Epithelial cell of prostate (primary cell): Measurements from ENCODE around the gene HAAO.

Experiments used
- DNase-seq: peaks from one replicate; pipeline ENCODE4 v3.0.0-alpha.2; 2011; ENCODE audit warnings: low read depth, low spot score
- H3K27ac ChIP-seq: fragments of 450-650 bp; 2 replicates; pipeline ENCODE4 v1.5.1; 2017; ENCODE audit warnings: mild to moderate bottlenecking

The HAAO gene

DNA sequence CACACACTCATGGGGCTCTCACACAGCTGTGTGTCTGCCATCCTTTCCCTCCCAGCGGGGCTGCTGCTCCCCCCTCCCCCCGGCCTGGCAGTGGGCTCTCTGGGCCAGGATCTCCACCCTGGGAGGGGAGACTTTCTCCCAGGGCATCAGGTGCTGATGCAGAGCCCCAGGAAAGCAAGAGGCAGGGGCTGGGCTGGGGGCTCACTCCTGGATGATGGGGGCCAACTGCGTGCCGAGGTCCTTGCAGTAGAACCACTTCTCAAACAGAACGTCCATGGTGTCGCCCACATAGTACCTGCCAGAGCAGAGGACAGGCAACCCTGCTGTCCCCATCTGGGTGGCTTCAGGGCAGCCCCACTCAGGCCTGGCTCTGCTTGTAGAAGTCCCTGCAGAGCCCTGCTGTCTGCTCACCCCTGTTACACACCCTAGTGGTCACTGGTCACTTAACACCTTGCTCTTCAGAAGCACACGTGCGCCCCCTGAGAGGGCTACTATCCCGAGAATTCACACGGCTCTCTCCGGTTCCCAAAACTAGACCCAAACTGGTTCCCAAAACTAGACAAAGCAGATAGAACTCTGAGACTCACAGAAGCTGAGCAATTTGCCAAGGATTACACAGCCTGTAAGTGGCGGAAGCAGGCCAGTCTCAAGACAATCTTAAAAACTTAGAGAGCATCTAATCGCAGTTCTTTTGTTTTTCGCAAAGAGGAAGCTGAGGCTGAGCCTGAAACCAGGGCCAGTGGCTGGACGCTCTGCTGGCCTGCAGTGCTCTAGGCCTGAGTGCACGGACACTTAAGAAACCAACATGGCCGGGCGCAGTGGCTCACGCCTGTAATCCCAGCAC, 21.9 kb downstream of the HAAO start:
- H3K27ac ChIP-seq = no peak overlapping the region
- no peak for DNase-seq

DNA sequence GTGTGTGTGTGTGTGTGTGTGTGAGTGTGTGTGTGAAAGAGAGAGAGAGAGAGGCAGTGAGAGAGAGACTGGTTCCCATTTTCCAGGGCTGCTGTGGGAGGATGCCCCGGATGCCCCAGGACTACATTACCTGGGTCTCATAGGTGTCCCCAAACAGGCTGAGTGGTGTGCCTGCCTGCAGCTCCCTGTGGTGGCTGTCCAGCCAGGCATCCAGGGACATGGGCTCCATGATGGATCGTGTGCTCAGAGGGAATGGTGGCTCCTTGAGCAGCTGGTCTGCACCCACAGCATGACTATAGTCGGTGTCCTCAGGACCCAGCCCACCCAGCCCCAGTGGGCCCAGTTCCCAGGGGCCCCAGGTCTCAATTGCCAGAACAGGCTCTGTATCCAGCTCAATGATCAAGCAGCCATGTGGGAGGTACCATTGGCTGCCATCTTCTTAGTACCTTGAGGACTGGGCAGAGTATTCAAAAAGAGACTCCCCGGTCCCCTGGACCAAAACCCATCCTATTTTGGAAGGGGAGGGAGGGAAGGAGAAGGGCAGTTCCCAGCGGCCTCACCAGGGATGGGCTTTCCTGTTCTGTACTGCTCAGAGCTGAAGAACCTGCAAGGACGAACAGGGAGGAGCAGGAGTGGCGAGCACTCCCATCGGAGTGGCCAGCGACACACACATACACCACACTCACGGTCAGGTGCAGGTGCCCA, 22.6 kb downstream of the HAAO start:
- no peak overlapping the region for H3K27ac ChIP-seq

DNA sequence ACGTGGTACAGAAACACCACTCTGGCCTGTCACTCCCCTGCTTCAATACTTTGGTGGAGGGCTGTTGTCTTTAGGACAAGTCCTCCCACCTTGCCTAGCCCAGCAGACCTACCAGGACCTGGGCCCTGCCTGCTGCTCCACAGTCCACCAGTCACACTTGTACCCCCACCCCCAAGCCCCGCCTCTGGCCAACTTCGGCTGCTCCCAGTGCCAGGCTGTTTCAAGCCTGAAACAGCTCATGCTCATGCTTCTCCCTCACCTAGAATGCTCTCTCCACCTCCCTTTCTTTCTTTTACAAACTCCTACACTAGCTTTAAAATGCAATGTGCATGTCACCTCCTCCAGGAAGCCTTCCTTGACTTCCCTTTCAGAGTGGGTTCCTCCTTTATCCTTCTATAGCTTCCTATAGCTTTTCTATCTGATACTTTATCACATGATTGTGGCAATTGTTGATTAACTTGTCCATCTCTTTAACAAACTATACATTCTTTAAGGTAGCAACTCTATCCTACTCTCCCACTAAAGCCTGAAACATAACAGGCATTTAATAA, 23.6 kb downstream of the HAAO start:
- no peak for DNase-seq
- H3K27ac ChIP-seq = no peak overlapping the region

More for the DNA sequence above, 22.6 kb downstream of the HAAO start:
- DNase-seq = no peak

DNA sequence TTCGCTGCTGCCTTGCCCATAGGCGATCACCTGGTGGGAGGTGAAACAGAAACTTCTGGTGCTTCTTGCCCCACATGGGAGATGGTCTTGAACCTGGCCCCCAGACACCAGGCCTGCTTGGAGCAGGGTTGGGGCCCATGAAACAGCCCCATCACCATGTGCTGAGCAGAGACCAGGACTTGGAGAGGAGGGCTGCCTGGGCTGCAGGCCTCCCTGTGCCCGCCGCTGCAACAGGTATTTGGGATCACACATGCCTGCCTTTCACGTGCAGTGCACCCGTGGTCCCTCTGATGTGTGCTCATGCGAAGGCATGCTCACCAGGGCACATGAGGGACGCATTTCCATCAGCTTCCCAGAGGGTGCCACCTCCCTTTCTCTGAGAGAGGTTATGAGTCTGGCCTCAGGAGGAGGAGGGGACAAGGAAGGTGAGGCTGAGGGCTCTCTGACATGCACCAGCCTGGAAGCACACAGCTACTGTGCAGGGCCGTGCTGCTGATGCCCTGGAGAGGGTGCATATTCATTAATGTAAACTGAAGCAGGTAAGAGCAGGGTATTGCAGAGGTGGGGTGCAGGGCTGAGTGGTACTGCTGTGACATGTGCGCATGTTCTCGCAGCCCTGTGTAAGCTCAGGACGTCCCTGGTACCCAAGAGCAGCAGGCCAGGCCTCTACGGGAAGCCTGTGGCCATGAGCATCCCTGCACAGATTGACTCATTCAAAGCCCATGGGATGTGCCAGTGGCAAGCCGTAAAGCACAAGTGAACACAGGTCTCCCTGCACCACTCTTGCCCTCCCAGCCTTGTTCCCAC, 24.3 kb downstream of the HAAO start:
- no peak overlapping the region for H3K27ac ChIP-seq
- DNase-seq = no peak

DNA sequence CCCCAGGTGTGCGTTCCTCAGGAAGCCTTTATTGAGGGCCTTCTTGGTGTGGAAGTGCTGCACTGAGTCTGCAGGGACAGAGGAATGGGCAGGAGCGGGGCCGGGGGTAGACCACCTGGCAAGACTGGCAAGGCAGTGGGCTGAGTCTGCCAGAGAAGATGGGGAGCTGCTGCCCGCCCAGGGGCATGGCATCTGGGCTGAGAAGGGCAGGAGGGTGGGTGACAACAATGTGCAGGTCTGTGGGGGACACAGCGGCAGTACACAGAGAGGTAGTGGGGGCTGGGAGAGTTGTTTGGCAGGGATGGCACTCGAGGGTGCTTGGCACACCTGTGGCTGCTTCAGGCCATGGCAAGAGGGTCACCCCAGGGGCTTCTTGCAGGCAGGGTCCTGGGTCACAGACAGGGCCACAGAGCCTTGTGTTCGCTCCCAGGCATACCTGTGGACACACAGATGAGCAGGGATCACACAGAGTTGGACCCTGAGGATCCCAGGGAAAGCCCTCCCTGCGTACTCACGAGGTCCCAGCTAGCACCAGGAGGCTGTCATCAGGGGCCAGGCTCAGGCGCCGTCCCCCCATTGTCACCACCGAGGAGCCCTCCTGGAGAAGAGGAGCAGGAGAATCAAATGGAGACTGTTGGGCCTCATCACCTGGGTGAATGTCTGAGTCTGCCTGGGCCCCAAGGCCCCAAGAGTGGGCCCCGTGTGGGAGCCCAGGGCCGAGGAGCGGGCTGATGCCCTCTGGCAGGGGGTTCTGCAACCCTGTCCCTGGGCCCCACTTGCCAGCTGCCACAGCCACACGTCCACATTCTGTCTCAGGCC, 25.1 kb downstream of the HAAO start:
- no peak for DNase-seq
- no peak overlapping the region for H3K27ac ChIP-seq

DNA sequence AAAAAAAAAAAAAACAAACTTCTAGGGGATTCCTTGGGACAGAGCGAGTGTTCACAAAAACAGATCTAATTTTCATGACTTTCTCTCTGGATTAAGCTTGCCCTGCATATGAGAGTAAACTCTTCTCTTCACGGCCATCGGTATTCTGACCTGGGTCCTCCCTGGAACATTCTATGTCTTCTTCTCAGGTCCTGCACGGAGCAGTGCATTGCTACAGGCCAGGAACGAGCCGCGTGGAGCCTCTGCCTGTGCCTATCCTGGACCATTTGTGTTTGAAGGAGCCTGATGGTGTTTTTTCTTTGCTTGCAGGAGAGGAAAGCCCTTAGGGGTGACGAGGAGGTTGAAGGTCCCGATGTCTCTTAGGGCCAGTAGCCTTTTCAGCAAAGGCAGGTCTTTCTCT, 26.7 kb downstream of the HAAO start:
- no peak overlapping the region for H3K27ac ChIP-seq
- no peak for DNase-seq

DNA sequence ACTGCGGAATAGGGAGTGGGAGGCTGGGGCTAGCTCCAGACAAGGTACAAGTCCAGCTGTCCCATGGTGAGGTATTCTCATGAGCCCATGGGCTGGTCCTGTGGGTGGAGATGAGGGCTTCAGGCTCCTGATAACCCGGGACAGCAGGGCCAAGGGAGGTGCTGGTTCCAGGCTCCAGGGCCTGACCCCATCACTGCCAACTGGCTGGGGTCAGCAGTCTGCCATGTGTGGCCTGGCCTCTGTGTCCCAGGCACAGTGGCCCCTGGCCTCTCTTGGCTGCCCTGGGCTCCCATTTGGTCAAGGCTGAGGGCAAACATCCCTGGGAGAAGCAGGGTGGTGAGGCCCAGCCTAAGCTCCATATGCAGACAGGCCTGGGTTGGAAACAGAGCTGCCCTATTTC, 27.5 kb downstream of the HAAO start:
- no peak for DNase-seq
- no peak overlapping the region for H3K27ac ChIP-seq

DNA sequence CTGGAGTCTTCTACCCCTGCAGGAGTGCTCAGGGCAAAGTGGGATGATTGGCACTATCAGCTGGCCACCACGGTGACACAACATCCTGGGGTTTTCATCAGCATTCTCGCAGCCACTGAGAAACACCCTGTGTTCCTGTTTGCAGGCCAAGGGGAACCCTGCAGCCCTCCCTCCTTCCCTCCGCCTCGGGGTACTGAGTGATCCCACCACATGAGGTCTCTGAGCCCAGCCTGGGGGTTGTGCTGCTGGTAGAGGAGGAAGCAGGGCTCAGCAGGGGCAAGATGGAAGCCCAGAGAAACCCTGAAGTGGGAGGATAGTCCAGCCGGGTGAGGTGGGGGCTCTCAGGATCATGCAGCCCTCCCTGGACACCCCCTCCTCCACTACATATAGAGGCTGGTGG, 28.3 kb downstream of the HAAO start, which contains the start of gene OXER1:
Gene OXER1 (minus strand): TSS at position 40 of the 400 bp plus-strand sequence. CDS start 73 bp downstream, outside the sequence.
- DNase-seq = no peak
- no peak within 1 kb of the TSS for H3K27ac ChIP-seq

DNA sequence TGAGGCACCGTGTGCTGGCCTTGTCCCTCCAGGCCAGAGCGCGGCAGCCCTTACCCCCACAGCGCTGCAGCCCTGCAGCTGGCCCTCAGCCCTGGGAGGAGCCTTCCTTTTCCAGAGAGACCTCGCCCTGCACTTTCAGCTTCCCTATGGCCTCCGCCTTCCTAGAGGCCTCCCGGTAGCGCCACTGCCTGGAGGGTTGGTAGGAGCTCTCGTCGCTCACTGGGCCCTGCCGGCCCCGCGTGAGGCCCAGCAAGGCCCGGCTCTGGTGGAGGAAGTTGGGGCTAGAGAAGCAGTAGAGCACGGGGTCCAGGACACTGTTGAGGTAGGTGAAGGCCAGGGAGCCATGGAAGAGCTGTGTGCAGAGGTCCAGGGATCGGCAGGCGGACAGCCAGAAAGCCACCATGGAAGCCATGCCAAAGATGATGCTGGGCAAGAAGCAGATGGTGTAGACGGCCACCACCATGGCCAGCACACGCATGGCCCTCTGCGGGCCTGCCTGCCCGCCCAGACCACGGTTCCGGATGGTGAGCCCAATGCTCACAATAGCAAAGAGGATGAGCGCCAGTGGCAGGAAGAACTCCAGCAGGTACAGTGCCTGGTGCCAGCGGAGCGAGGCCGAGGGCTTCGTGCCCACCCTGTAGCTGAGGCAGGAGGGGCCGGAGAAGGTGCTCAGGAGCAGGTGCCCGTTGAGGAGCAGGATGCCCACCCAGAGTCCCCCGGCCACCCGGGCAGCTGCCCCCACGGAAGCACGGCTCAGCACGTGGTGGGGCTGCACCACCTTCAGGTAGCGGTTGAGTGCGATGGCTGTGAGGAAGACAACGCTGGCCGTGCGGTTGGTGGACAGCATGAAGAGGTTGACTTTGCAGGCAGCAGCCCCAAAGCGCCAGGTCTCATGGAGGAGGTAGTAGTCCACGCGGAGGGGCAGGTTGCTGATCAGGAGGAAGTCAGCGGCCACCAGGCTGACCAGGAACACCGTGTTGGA, 29.3 kb downstream of the HAAO start:
- no peak for DNase-seq
- no peak overlapping the region for H3K27ac ChIP-seq

DNA sequence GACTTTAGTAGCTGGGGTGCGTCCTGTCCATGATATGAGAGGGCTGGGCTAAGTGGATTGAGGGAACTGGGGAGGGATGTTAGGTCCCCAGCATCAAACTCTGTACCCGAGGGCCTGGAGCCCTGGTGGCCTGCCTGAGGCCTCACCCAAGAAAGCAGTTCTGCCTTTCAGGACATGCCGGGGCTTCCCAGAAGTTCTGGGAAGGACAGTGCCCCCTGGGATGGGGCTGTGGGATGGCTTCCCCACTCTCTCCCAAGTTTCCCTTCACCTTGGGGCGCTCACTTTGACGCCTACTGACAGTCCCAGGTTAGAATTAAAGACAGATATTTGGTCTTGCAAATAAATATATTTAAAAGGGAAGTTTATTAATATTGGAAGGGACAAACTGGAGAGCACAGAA, 30.2 kb downstream of the HAAO start:
- no peak overlapping the region for H3K27ac ChIP-seq
- DNase-seq = no peak

DNA sequence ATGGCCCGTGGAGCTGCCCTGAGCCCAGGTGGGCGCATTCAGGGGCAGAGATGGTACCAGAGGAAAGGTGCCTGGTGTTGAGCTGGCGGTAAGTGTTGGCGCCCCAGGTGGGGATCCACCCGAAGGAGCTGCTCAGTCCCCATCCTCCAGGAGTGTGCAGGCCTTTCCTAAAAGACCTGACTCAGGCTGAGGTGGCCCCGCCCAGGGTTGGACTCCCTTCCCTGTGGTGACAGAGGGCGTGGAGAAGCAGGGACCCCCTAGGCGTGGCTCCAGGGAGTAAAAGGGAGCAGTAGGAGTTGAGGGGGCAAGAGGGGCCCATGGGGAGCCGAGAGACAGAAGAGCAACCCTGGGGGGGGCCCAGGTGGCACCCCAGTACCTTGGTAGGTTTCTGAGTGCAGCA, 30.8 kb downstream of the HAAO start:
- no peak overlapping the region for H3K27ac ChIP-seq
- DNase-seq = no peak

DNA sequence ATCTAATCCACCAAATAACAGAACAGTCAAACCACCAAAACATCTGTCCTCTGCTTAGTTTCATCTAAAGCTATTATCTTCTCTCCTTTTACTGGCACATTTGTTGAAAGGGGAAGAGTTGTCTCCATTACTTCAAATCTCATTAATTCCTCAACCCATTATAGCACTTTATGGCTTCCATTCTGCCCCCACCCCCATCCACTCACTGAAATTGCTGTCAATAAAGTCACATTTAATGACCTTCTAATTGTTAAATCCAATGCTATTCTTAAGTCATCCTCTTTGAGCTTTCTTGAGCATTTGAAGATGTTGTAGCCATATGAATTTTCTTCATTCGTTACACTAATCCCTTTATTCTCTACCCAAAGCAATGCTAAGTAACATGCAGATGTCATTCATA, 33.6 kb downstream of the HAAO start:
- no peak overlapping the region for H3K27ac ChIP-seq
- no peak for DNase-seq

DNA sequence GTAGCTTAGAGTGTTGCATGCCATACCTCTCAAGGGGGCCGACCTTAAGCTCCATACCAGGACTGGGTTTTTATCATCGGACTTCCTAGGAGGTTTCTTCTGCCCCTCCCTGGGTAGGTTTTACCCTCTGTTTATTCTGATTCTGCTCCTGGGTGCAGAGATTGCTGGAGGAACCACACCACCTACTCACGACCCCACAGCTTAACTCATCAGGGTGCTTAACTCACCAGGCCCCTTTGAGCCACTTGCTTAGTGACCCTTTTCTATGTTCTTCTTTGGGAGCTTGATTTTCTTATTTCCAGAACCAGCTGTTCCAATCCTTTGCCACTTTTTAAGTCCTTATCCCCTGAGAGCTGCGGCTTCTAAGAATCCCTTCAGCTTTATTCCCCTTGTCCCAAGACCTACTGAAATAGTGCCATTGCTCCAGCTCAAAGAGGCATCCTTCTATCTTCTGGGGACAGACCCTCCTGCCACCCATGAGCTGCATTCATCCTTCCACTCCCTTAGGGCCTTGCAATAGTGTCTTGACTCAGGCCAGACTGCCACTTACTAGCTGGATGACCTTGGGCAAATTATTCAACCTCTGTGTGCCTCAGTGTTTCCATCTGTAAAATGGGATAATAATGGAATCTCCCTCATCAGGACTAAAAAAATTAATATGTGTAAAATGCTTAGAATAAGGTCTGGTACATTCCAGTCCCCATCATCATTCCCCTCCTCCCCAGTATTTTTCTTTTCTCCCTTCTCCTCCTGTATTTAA, 34.2 kb downstream of the HAAO start:
- DNase-seq = no peak
- H3K27ac ChIP-seq = no peak overlapping the region

DNA sequence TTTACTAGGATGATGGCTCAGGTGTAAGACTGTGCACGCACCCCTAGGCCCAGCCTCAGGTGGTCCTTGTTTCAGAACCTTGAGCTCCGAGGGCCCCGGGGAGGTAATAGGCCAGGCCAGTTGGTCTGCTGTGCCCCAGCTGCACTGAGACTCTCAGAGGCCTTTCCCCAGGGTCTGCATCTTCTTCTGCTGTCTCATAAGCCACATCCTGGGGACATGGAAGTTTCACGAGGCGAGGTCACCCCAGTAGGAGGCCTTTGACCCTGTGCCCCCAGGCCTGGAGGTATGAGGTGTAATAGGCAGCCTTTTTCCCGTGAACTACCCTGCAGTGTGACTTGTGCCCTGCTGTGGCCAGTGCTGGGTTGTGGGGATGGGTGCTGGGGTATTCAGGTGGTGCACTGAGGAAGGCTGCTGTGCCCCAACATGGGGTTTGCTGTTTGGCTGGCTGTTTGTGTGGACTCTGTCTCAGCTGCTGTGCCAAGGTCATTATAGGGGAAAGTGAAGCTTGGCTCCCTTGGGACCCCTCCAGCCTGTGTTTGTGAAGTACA, 35.3 kb downstream of the HAAO start:
- H3K27ac ChIP-seq = no peak overlapping the region
- no peak for DNase-seq

DNA sequence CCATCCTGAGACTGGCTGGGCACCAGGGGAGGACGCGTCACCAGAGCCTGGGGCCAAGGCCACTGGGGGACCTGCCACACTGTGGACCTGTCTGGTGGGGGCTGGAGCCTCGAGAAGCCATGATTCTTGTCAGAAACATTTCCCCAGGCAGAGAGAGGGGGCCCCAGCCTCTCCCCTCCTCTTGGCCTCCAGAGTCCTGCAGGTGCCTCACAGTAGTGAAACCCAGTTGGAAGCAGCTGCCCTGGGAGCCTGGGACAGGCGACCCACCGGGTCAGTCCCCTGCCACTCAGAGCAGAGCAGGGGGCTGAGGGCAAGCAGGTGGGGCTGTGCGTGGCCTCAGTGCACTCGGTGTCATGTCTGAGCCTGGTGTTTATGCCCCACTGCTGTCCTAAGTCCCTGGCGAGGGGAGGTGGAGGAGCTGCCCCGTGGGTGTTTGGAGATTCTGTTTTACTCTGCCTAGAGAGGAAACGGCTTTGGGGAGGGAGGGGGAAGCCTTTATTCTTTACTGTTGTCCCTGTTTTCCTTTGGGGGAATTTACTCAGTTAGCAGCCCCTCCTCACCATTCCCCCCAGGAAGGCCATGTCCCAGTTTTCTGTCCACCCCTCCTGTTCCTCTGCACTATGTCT, 36.1 kb downstream of the HAAO start:
- no peak overlapping the region for H3K27ac ChIP-seq
- no peak for DNase-seq

DNA sequence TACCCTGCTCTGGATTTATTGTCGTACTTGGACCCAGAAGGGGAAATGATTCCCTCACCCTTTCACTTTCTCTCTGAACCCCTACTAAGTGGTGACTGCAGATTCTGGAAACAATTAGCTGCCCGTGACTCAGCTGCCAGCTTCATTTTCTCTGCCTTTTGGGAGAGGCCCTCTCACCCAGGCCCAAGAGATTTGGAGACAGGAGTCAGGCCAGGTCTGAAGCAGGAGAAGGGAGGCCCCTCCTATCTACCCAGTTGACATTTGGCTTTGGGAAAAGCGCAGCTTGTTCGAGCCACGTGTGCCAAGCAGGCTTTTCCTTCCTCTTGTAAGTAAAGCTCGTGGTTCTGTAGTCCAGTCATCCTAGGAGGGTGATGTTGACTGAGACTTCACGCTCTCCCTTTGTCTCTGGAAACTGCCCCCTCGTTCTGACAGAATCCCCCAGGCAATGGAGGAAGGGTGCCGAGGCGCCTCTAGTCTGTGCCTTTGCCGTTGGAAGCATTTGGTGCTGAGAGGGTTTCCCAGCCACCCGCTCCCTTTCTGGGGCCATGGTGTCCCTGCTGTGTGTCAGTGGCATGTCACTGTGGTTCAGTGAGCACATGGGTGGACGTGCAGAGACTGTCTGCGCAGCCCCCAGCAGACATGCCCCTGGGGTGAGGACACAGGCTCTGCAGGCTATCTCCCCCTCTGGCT, 37.0 kb downstream of the HAAO start:
- no peak overlapping the region for H3K27ac ChIP-seq
- no peak for DNase-seq

DNA sequence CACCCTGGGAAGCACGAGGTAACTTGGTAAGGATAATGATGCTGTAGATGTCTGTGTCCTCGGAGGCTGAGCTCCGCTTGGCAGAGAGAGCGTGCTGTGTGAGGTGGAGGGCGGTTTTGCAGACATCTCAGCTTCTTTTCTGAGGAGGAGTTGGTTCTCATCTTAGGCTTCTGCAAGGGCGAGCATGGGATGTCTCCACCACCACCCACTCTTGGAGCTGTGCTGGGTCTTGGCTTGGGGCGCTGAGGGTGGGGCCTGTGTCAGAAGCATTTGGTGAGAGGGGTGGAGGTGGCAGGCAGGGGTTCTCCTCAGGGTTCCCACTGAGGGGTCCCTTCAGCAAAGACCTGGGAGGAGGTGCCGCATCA, 37.6 kb downstream of the HAAO start:
- no peak for DNase-seq
- no peak overlapping the region for H3K27ac ChIP-seq
